Measurements from ENCODE around the gene GALNTL6.

Gene GALNTL6

DNA sequence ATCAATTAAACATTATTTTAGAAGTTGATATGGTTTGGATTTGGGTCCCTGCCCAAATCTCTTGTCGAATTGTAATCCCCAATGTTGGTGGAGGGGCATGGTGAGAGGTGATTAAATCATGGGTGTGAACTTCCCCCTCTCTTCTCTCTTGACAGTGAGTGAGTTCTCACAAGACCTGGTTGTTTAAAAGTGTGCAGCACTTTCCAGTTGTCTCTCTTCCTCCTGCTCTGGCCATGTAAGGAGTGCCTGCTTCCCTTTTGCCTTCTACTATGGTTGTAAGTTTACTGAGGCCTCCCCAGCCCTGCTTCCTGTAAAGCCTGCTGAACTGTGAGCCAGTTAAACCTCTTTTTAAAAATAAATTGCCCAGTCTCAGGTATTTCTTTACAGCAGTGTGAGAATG is 141.4 kb downstream of the GALNTL6 start:
- Histone ChIP-seq H2AFZ (ENCODE audit: low read depth, low read length) (no peak overlapping the region), H2BK15ac (ENCODE audit: low read depth, poor library complexity, severe bottlenecking) (no peak overlapping the region), H3K4ac (ENCODE audit: low read depth in 1 of 2, low read length in 2 of 2) (no peak overlapping the region), H3K27ac (ENCODE audit: low read length, poor library complexity, severe bottlenecking) (no peak overlapping the region), H3K4me2 (ENCODE audit: low read length, poor library complexity, severe bottlenecking) (no peak overlapping the region), H3K14ac (ENCODE audit: low read length in 2 of 2) (no peak overlapping the region), H3K9ac (ENCODE audit: low read length) (no peak overlapping the region), H3K18ac (ENCODE audit: low read depth in 1 of 2, low read length in 2 of 2) (peak overlapping the region in 1 of 2 experiments; percentile 12), H3K36me3 (ENCODE audit: control insufficient read depth in 1 of 2, insufficient read depth in 2 of 2, low read depth in 1 of 2, low read length in 2 of 2) (no peaks in the 10 kb centered on the region), H2BK5ac (ENCODE audit: low read depth, low read length, poor library complexity, severe bottlenecking) (no peak overlapping the region), H3K4me1 (ENCODE audit: control insufficient read depth, insufficient read depth, low read depth, low read length) (no peaks in the 10 kb centered on the region), H3K4me3 (ENCODE audit: insufficient read depth in 1 of 2, low read depth in 1 of 2, low read length in 2 of 2) (no peak overlapping the region), H3K23ac (ENCODE audit: low read length in 2 of 2) (no peak overlapping the region), H4K91ac (ENCODE audit: low read length) (peak overlapping the region; percentile 15), H2BK120ac (ENCODE audit: low read depth, low read length) (no peak overlapping the region), H3K9me3 (ENCODE audit: control insufficient read depth, low read length) (no peaks in the 10 kb centered on the region), H2AK5ac (ENCODE audit: low read length, severe bottlenecking) (no peak overlapping the region), H2BK12ac (ENCODE audit: low read length in 2 of 2) (no peak overlapping the region), H4K8ac (ENCODE audit: low read length) (no peak overlapping the region), H3K27me3 (ENCODE audit: control insufficient read depth in 1 of 2, insufficient read depth in 1 of 2, low read length in 2 of 2) (no peaks in the 10 kb centered on the region), H3K79me1 (replicated peaks; ENCODE audit: low read length, poor library complexity, severe bottlenecking) (no peaks in the 10 kb centered on the region)
- no CpG with 5 or more reads among the region's 1 CpG for WGBS
- peak; percentile 38 for DNase-seq

DNA sequence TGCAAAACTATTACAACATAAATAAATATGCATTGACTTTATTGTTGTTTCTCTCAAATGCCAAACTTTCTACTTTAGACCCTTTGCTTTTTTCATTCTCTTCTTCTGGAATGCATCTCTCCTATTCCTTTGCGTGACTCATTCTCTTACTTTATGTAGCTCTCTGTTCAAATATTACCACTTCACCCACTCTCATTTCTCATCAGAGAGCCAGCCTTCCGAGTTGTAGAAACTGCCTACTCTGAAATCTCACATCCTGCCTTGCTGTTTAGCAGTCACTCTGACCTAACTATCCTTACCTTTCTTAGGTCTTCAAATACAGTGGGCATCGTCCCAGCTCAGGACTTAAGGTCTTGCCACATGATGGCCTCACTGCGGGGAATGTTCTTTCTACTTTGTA is 143.5 kb downstream of the GALNTL6 start:
- DNase-seq, result no peak
- 84% methylated on average over 2 of the region's 4 CpGs for WGBS
- no peaks in the 10 kb centered on the region for H3K27me3 ChIP-seq (ENCODE audit: control insufficient read depth in 1 of 2, insufficient read depth in 1 of 2, low read length in 2 of 2)
- H2BK5ac ChIP-seq (ENCODE audit: low read depth, low read length, poor library complexity, severe bottlenecking), result no peak overlapping the region
- H3K36me3 ChIP-seq (ENCODE audit: control insufficient read depth in 1 of 2, insufficient read depth in 2 of 2, low read depth in 1 of 2, low read length in 2 of 2), result no peaks in the 10 kb centered on the region
- H3K18ac ChIP-seq (ENCODE audit: low read depth in 1 of 2, low read length in 2 of 2), result no peak overlapping the region
- H3K9ac ChIP-seq (ENCODE audit: low read length), result no peak overlapping the region
- H2BK12ac ChIP-seq (ENCODE audit: low read length in 2 of 2), result no peak overlapping the region
- H2BK15ac ChIP-seq (ENCODE audit: low read depth, poor library complexity, severe bottlenecking), result no peak overlapping the region
- no peak overlapping the region for H3K4me3 ChIP-seq (ENCODE audit: insufficient read depth in 1 of 2, low read depth in 1 of 2, low read length in 2 of 2)
- no peak overlapping the region for H2BK120ac ChIP-seq (ENCODE audit: low read depth, low read length)
- H3K14ac ChIP-seq (ENCODE audit: low read length in 2 of 2), result no peak overlapping the region
- H4K8ac ChIP-seq (ENCODE audit: low read length), result no peak overlapping the region
- no peaks in the 10 kb centered on the region for H3K4me1 ChIP-seq (ENCODE audit: control insufficient read depth, insufficient read depth, low read depth, low read length)
- H3K4me2 ChIP-seq (ENCODE audit: low read length, poor library complexity, severe bottlenecking), result no peak overlapping the region
- H2AFZ ChIP-seq (ENCODE audit: low read depth, low read length), result no peak overlapping the region
- no peaks in the 10 kb centered on the region for H3K79me1 ChIP-seq (replicated peaks; ENCODE audit: low read length, poor library complexity, severe bottlenecking)
- no peak overlapping the region for H4K91ac ChIP-seq (ENCODE audit: low read length)
- no peak overlapping the region for H3K27ac ChIP-seq (ENCODE audit: low read length, poor library complexity, severe bottlenecking)
- no peak overlapping the region for H3K23ac ChIP-seq (ENCODE audit: low read length in 2 of 2)
- H2AK5ac ChIP-seq (ENCODE audit: low read length, severe bottlenecking), result no peak overlapping the region
- H3K4ac ChIP-seq (ENCODE audit: low read depth in 1 of 2, low read length in 2 of 2), result no peak overlapping the region
- H3K9me3 ChIP-seq (ENCODE audit: control insufficient read depth, low read length), result no peaks in the 10 kb centered on the region

DNA sequence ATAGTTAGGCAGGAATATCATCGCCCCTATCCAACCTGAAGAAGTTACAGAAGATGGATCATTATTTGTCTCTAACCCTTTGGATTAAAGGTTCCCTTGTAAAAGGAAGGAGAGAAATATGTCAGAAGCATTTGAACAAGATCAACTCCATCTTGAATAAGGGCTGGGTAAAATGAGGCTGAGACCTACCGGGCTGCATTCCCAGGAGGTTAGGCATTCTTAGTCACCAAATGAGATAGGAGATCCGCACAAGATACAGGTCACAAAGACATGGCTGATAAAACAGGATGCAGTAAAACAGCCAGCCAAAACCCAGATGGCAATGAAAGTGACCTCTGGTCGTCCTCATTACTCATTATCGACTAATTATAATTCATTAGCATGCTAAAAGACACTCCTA is 148.9 kb downstream of the GALNTL6 start:
- H2BK120ac ChIP-seq (ENCODE audit: low read depth, low read length), result no peak overlapping the region
- H2AK5ac ChIP-seq (ENCODE audit: low read length, severe bottlenecking), result no peak overlapping the region
- no peaks in the 10 kb centered on the region for H3K79me1 ChIP-seq (replicated peaks; ENCODE audit: low read length, poor library complexity, severe bottlenecking)
- no peak overlapping the region for H3K18ac ChIP-seq (ENCODE audit: low read depth in 1 of 2, low read length in 2 of 2)
- no peak overlapping the region for H3K27ac ChIP-seq (ENCODE audit: low read length, poor library complexity, severe bottlenecking)
- H3K4me3 ChIP-seq (ENCODE audit: insufficient read depth in 1 of 2, low read depth in 1 of 2, low read length in 2 of 2), result no peak overlapping the region
- H2AFZ ChIP-seq (ENCODE audit: low read depth, low read length), result no peak overlapping the region
- no peaks in the 10 kb centered on the region for H3K36me3 ChIP-seq (ENCODE audit: control insufficient read depth in 1 of 2, insufficient read depth in 2 of 2, low read depth in 1 of 2, low read length in 2 of 2)
- H2BK5ac ChIP-seq (ENCODE audit: low read depth, low read length, poor library complexity, severe bottlenecking), result no peak overlapping the region
- H3K14ac ChIP-seq (ENCODE audit: low read length in 2 of 2), result no peak overlapping the region
- H4K8ac ChIP-seq (ENCODE audit: low read length), result no peak overlapping the region
- H2BK12ac ChIP-seq (ENCODE audit: low read length in 2 of 2), result no peak overlapping the region
- H3K4me1 ChIP-seq (ENCODE audit: control insufficient read depth, insufficient read depth, low read depth, low read length), result no peaks in the 10 kb centered on the region
- no peak for DNase-seq
- H3K9me3 ChIP-seq (ENCODE audit: control insufficient read depth, low read length), result no peaks in the 10 kb centered on the region
- no peak overlapping the region for H3K4ac ChIP-seq (ENCODE audit: low read depth in 1 of 2, low read length in 2 of 2)
- H4K91ac ChIP-seq (ENCODE audit: low read length), result no peak overlapping the region
- H3K23ac ChIP-seq (ENCODE audit: low read length in 2 of 2), result no peak overlapping the region
- no peak overlapping the region for H2BK15ac ChIP-seq (ENCODE audit: low read depth, poor library complexity, severe bottlenecking)
- H3K4me2 ChIP-seq (ENCODE audit: low read length, poor library complexity, severe bottlenecking), result no peak overlapping the region
- H3K27me3 ChIP-seq (ENCODE audit: control insufficient read depth in 1 of 2, insufficient read depth in 1 of 2, low read length in 2 of 2), result no peaks in the 10 kb centered on the region
- no peak overlapping the region for H3K9ac ChIP-seq (ENCODE audit: low read length)
- WGBS, result 73% methylated on average over 3 of the region's 5 CpGs

DNA sequence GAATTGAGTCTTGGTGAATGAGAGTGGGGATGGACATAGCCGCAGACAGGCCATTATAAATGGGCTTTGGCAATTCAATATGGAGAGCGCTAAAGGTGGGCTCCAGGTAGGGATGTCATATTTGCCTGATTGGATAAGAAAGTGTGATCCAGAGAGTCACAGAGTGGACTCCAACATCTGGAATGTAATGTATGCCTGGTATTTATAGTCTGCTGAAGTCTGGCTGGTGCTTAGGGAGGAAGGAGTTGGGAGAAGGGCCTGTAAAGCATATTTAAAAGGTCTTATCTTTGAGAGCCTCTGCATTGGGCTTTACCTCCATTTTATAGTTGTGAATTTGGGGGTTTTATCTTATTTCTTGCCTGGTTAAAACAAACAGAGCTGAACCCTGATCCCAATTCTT is 153.2 kb downstream of the GALNTL6 start:
- no peaks in the 10 kb centered on the region for H3K79me1 ChIP-seq (replicated peaks; ENCODE audit: low read length, poor library complexity, severe bottlenecking)
- H2BK15ac ChIP-seq (ENCODE audit: low read depth, poor library complexity, severe bottlenecking), result no peak overlapping the region
- no peak overlapping the region for H3K23ac ChIP-seq (ENCODE audit: low read length in 2 of 2)
- H2BK12ac ChIP-seq (ENCODE audit: low read length in 2 of 2), result no peak overlapping the region
- no peak overlapping the region for H2BK120ac ChIP-seq (ENCODE audit: low read depth, low read length)
- H3K9ac ChIP-seq (ENCODE audit: low read length), result no peak overlapping the region
- H2BK5ac ChIP-seq (ENCODE audit: low read depth, low read length, poor library complexity, severe bottlenecking), result no peak overlapping the region
- no peak overlapping the region for H4K91ac ChIP-seq (ENCODE audit: low read length)
- no peaks in the 10 kb centered on the region for H3K27me3 ChIP-seq (ENCODE audit: control insufficient read depth in 1 of 2, insufficient read depth in 1 of 2, low read length in 2 of 2)
- H3K4me3 ChIP-seq (ENCODE audit: insufficient read depth in 1 of 2, low read depth in 1 of 2, low read length in 2 of 2), result no peak overlapping the region
- no peak for DNase-seq
- H3K4me1 ChIP-seq (ENCODE audit: control insufficient read depth, insufficient read depth, low read depth, low read length), result no peaks in the 10 kb centered on the region
- H3K14ac ChIP-seq (ENCODE audit: low read length in 2 of 2), result no peak overlapping the region
- 51% methylated on average over 2 of the region's 2 CpGs for WGBS
- H2AK5ac ChIP-seq (ENCODE audit: low read length, severe bottlenecking), result no peak overlapping the region
- H3K4ac ChIP-seq (ENCODE audit: low read depth in 1 of 2, low read length in 2 of 2), result no peak overlapping the region
- no peak overlapping the region for H3K4me2 ChIP-seq (ENCODE audit: low read length, poor library complexity, severe bottlenecking)
- no peak overlapping the region for H2AFZ ChIP-seq (ENCODE audit: low read depth, low read length)
- H4K8ac ChIP-seq (ENCODE audit: low read length), result no peak overlapping the region
- no peak overlapping the region for H3K27ac ChIP-seq (ENCODE audit: low read length, poor library complexity, severe bottlenecking)
- H3K18ac ChIP-seq (ENCODE audit: low read depth in 1 of 2, low read length in 2 of 2), result no peak overlapping the region
- no peaks in the 10 kb centered on the region for H3K36me3 ChIP-seq (ENCODE audit: control insufficient read depth in 1 of 2, insufficient read depth in 2 of 2, low read depth in 1 of 2, low read length in 2 of 2)
- H3K9me3 ChIP-seq (ENCODE audit: control insufficient read depth, low read length), result peaks cover 6% of the 10 kb centered on the region
